ENCODE data around the gene ESRRG.

- TF ChIP-seq CTCF (IDR thresholded peaks at IDR 0.05) (no peak), POLR2A (IDR thresholded peaks at IDR 0.05) (no peak), POLR2AphosphoS5 (IDR thresholded peaks at IDR 0.05) (no peak)
These were observed 96.7 kb downstream of the ESRRG start for GRCh38 chr1:216626394-216627067.
